NT2/D1 (cell line): ENCODE results near the gene RALGPS1.

Source experiments
- DNase-seq: peaks from one replicate; pipeline ENCODE4 v3.0.0-alpha.2; 2011; ENCODE audit warnings: low read depth, low spot score
- H3K27me3 ChIP-seq: 2 replicates; pipeline ENCODE4 v1.6.0; 2011; ENCODE audit warnings: mild to moderate bottlenecking; ENCODE audit not compliant: insufficient read length, insufficient read depth
- H3K36me3 ChIP-seq: 2 replicates; pipeline ENCODE4 v1.6.1; 2011; ENCODE audit warnings: mild to moderate bottlenecking, low read length, mixed read lengths; ENCODE audit not compliant: insufficient read depth, insufficient read length
- H3K4me1 ChIP-seq: 2 replicates; pipeline ENCODE4 v1.5.1; 2011; ENCODE audit not compliant: insufficient read depth, insufficient read length
- H3K4me3 ChIP-seq: 2 replicates; pipeline ENCODE4 v1.5.1; 2011; ENCODE audit warnings: low read depth; ENCODE audit not compliant: insufficient read length
- H3K9ac ChIP-seq: 2 replicates; pipeline ENCODE4 v1.6.0; 2011; ENCODE audit warnings: low read depth; ENCODE audit not compliant: insufficient read length
- H3K9me3 ChIP-seq: 2 replicates; pipeline ENCODE4 v1.5.1; 2011; ENCODE audit warnings: mild to moderate bottlenecking, low read length; ENCODE audit not compliant: insufficient read depth
- SUZ12 ChIP-seq: IDR thresholded peaks from 2 replicates; pipeline ENCODE4 v1.6.1; 2011; ENCODE audit not compliant: insufficient read length, insufficient read depth; ENCODE audit errors: extremely low read depth
- YY1 ChIP-seq: IDR thresholded peaks from 2 replicates; pipeline ENCODE4 v1.6.1; 2011; ENCODE audit not compliant: insufficient read length, insufficient read depth
- ZNF274 ChIP-seq: IDR thresholded peaks from 2 replicates; pipeline ENCODE4 v1.6.1; 2011; ENCODE audit warnings: mild to moderate bottlenecking, low read depth, low read length

RALGPS1 gene

DNA sequence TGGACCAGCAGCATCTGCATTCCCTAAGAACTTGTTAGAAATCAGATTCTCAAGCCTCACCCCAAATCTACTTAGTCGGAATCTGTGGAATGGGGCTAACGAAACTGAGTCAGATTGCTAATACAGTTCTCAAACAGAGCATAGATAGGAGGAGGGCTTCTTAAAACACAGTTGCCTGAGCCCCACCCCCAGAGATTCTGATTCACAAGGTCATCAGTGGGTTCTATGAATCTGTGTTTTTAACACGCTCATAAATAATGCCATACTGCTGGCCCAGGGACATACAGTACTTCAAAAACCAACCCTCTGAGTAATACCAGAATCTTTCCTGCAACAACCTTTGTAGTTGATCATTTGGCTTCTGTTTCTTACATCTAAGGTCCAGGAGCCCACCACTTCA is 317.1 kb downstream of the RALGPS1 start:
- Histone ChIP-seq H3K9ac (no peak overlapping the region), H3K27me3 (peaks cover 5% of the 10 kb centered on the region), H3K9me3 (no peaks in the 10 kb centered on the region), H3K36me3 (peaks cover 7% of the 10 kb centered on the region), H3K4me3 (no peak overlapping the region), H3K4me1 (no peaks in the 10 kb centered on the region)
- no peak for DNase-seq
- TF ChIP-seq YY1 (no peak), ZNF274 (no peak), SUZ12 (no peak)

DNA sequence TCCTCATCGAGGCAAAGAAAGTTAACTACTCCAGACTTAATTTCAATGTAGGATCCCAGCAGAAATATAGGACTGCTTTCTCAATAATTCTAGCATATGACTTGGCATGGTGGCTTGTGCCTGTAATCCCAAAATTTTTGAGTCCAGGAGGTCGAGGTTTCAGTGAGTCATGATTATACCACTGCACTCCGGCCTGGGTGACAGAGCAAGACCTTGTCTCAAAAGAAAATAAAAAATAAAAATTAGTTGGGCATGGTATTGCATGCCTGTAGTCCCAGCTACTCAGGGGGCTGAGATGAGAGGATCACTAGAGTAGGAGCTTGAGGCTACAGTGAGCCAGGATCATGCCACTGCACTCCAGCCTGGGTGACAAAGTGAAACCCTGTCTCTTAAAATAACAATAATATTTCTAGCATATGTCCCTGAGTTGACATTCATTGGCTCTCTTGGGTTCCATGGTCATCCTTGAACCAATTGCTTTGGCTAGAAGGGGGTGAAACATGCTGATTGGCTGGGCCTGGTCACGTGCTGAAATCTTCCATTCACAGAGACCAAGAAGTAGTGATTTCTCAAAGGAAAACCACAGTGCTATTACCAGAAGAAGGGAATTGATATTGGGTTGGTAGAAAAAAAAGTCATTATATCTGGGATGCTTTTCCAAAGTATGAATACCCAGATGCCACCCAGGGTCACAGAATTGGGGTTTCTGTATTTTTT is 318.4 kb downstream of the RALGPS1 start:
- Histone ChIP-seq H3K4me1 (no peaks in the 10 kb centered on the region), H3K9me3 (no peaks in the 10 kb centered on the region), H3K9ac (no peak overlapping the region), H3K27me3 (no peaks in the 10 kb centered on the region), H3K4me3 (no peak overlapping the region), H3K36me3 (peaks cover 8% of the 10 kb centered on the region)
- DNase-seq: no peak
- TF ChIP-seq YY1 (no peak), SUZ12 (no peak), ZNF274 (no peak)

DNA sequence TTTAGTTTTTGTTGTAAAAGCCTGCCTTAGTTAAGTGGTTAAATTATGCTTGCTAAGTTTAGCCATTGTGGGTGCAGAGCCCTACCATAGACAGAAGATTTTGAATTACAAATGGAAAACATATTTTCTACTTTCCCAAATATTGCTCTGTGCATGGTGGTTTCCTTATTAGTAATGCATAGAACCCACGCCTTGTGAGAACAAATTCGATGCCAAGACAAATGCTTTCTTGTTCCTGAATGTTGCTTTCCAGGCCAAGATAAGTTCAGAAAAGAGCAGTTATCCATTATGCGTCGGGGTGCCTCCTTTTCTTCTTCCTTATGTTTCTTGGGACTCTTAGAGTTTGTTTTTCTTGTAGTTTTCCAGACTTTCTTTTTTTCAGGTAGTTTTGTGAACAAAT is 319.0 kb downstream of the RALGPS1 start:
- peaks cover 8% of the 10 kb centered on the region for H3K36me3 ChIP-seq
- no peaks in the 10 kb centered on the region for H3K4me1 ChIP-seq
- no peak overlapping the region for H3K4me3 ChIP-seq
- H3K27me3 ChIP-seq: no peaks in the 10 kb centered on the region
- H3K9me3 ChIP-seq: no peaks in the 10 kb centered on the region
- TF ChIP-seq YY1: no peak
- no peak for TF ChIP-seq ZNF274
- no peak for TF ChIP-seq SUZ12
- no peak overlapping the region for H3K9ac ChIP-seq
- DNase-seq: no peak

- Histone ChIP-seq H3K4me3 (no peak overlapping the region), H3K9me3 (no peaks in the 10 kb centered on the region), H3K27me3 (no peaks in the 10 kb centered on the region), H3K36me3 (peaks cover 8% of the 10 kb centered on the region), H3K9ac (no peak overlapping the region), H3K4me1 (no peaks in the 10 kb centered on the region)
- DNase-seq: no peak
- TF ChIP-seq SUZ12: no peak
- TF ChIP-seq ZNF274: no peak
- no peak for TF ChIP-seq YY1
Observed at GRCh38 chr9:127233989-127234388, 319.4 kb downstream of the RALGPS1 start.

- TF ChIP-seq SUZ12: no peak
- TF ChIP-seq YY1: no peak
- TF ChIP-seq ZNF274: no peak
- H3K4me1 ChIP-seq: peaks cover 3% of the 10 kb centered on the region
Observed at GRCh38 chr9:127237801-127238200, 323.2 kb downstream of the RALGPS1 start.

GRCh38 chr9:127241354-127241753 is 326.8 kb downstream of the RALGPS1 start:
- DNase-seq: no peak
- Histone ChIP-seq H3K9me3 (no peaks in the 10 kb centered on the region), H3K9ac (no peak overlapping the region), H3K36me3 (peaks cover 9% of the 10 kb centered on the region), H3K27me3 (no peaks in the 10 kb centered on the region), H3K4me3 (no peak overlapping the region), H3K4me1 (peaks cover 6% of the 10 kb centered on the region)
- TF ChIP-seq YY1: no peak

More at GRCh38 chr9:127237801-127238200, 323.2 kb downstream of the RALGPS1 start:
- peaks cover 3% of the 10 kb centered on the region for H3K36me3 ChIP-seq
- no peak overlapping the region for H3K4me3 ChIP-seq
- H3K27me3 ChIP-seq: no peaks in the 10 kb centered on the region
- no peak overlapping the region for H3K9ac ChIP-seq
- no peaks in the 10 kb centered on the region for H3K9me3 ChIP-seq
- DNase-seq: no peak

DNA sequence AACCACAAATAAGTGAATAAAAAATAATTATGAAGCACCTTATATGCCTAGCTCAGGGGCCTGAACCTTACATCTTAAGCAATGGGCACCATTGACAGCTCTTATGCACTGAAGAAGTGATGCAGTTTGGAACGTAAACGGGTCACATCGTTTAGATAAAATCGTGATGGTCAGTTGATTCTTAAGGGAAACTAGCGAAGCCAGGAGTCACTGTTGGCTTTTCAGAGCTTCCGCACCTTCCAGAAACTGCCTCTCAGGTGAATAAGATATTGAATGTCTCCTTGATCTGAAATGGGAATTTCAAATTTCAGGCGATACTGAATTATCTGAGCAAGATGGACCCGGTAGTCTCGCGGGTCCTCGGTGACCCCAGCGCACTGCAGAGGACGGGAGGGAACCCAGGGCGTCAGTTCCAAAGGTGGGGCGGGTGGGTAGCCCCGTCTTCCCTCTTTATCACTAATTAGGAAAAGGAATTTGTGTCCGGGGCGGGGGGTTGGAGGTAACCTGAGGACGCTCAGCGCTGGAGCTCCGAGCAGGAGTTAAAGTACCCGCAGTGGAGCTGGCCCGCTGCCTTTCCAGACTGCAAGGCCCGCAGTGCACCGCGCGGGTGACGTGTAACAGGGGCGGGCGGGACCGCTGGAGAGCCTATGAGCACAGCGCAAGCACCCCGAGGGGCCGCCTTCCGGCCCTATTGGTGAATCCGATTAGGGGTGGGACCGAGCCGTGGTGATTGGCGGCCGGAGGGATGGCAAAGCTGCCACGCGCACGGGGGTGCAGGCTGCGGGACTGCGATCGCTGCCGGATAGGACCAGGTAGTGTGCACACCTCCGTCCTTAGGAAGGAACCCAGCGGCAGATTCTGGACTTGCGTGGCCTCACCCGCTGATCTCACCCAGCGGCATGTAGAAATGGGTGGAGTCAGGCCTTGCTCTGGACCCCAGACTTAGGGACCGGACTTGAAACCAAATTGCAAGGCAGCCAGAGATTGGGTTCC is 330.3 kb downstream of the RALGPS1 start:
- no peak for TF ChIP-seq SUZ12
- no peak for TF ChIP-seq ZNF274
- peak overlapping the region; percentile 83 for H3K4me3 ChIP-seq
- H3K36me3 ChIP-seq: peaks cover 5% of the 10 kb centered on the region
- H3K27me3 ChIP-seq: no peaks in the 10 kb centered on the region
- H3K9ac ChIP-seq: peak overlapping the region; percentile 84
- H3K4me1 ChIP-seq: peaks cover 6% of the 10 kb centered on the region
- H3K9me3 ChIP-seq: no peaks in the 10 kb centered on the region
- DNase-seq: peak; percentile 95
